HepG2 (cell line): Measurements from ENCODE around the gene SIRT6. TPM values are rescaled to one million over a fixed set of nuclear protein-coding genes. Genes with fewer than 3 reads are reported as not detected.

ENCODE experiments used
- ATAC-seq: fragments of 200-7000 bp; cut with Tn5 transposase; 3 replicates; pipeline ENCODE4 v1.9.1; 2020; ENCODE audit warnings: mild to moderate bottlenecking, moderate library complexity
- BruUV-seq: library from RNA; stranded (reverse); fragments of 400-500 nt; replicated peaks from 2 replicates; lab custom pipeline; 2021; lab: Mats Ljungman, UMichigan
- CTCF ChIA-PET: fragments of 300-600 bp; formaldehyde crosslinking; extraction: SDS; loops from one replicate; lab custom pipeline; 2021; ENCODE audit warnings: low total read pairs, inconsistent platforms, low intra/inter-chr PET ratio; lab: Yijun Ruan, JAX
- POLR2A ChIA-PET: fragments of 350-600 bp; sonication (Branson Sonifier 250); formaldehyde crosslinking; loops from one replicate; lab custom pipeline; 2020; ENCODE audit warnings: antibody characterized with exemption, inconsistent platforms; lab: Yijun Ruan, JAX
- DNase-seq: peaks from one replicate; pipeline ENCODE4 v3.0.0-alpha.2; 2015; ENCODE audit warnings: low spot score
- FAIRE-seq: peaks from 3 replicates; lab custom pipeline; 2011; peaks lifted over from hg19 to GRCh38; lab: Jason Lieb, UNC
- H2AFZ ChIP-seq: one replicate; pipeline ENCODE4 v1.6.1; 2011; ENCODE audit warnings: low read length, inconsistent platforms
- H3K27ac ChIP-seq: fragments of 300-600 bp; 3 replicates; pipeline ENCODE4 v1.8.0; 2011; ENCODE audit warnings: mixed run types, mild to moderate bottlenecking, mixed read lengths, low read length, inconsistent platforms; ENCODE audit not compliant: insufficient read depth; ENCODE audit errors: extremely low read length
- H3K27me3 ChIP-seq, 2 experiments: fragments of 200-600 bp in 1 of 2; 2 replicates in 1 of 2; 3 replicates in 1 of 2; pipeline versions ENCODE4 v1.6.0 to v1.8.0; 2011; ENCODE audit warnings: low read length in 2 of 2, mild to moderate bottlenecking in 2 of 2, moderate library complexity in 2 of 2, inconsistent platforms in 1 of 2; ENCODE audit not compliant: insufficient read depth in 2 of 2, control insufficient read depth in 1 of 2
- H3K36me3 ChIP-seq, 2 experiments: fragments of 200-600 bp in 1 of 2; replicated peaks in 1 of 2; 2 replicates in 1 of 2; 3 replicates in 1 of 2; pipeline versions ENCODE4 v1.5.1 to v1.8.0; 2011; ENCODE audit warnings: low read length in 2 of 2, inconsistent platforms in 1 of 2; ENCODE audit not compliant: insufficient read depth in 2 of 2, control insufficient read depth in 1 of 2
- H3K4me1 ChIP-seq: 2 replicates; pipeline ENCODE4 v1.5.1; 2012; ENCODE audit warnings: low read length, inconsistent platforms; ENCODE audit not compliant: insufficient read depth
- H3K4me2 ChIP-seq: 2 replicates; pipeline ENCODE4 v1.6.0; 2011; ENCODE audit warnings: low read depth, low read length, inconsistent platforms
- H3K4me3 ChIP-seq, 3 experiments: fragments of 200-600 bp in 1 of 3; sonication (generic), shearing (Covaris generic) in 1 of 3; replicated peaks in 1 of 3; 2 replicates each; pipeline ENCODE4 v1.5.1; 2011 to 2016; ENCODE audit warnings: low read length in 3 of 3, inconsistent platforms in 2 of 3, low read depth in 2 of 3, mild to moderate bottlenecking in 2 of 3, control low read depth in 1 of 3, mixed read lengths in 1 of 3; ENCODE audit not compliant: insufficient read depth in 1 of 3
- H3K79me2 ChIP-seq: one replicate; pipeline ENCODE4 v1.6.1; 2011; ENCODE audit warnings: low read length, inconsistent platforms; ENCODE audit not compliant: insufficient read depth
- H3K9ac ChIP-seq: 2 replicates; pipeline ENCODE4 v1.6.0; 2011; ENCODE audit warnings: mild to moderate bottlenecking, low read depth, low read length, inconsistent platforms; ENCODE audit not compliant: insufficient read depth
- H3K9me3 ChIP-seq: 2 replicates; pipeline ENCODE4 v1.5.1; 2012; ENCODE audit warnings: mild to moderate bottlenecking, low read length
- H4K20me1 ChIP-seq: 2 replicates; pipeline ENCODE4 v1.6.0; 2011; ENCODE audit warnings: inconsistent platforms, mild to moderate bottlenecking, low read length, moderate library complexity; ENCODE audit not compliant: insufficient read depth
- CBFB ChIP-seq: sonication (generic); formaldehyde crosslinking; IDR thresholded peaks from 2 replicates; pipeline ENCODE4 v1.4.0; 2020; ENCODE audit warnings: missing genetic modification reagents
- DPF2 ChIP-seq: sonication (generic); formaldehyde crosslinking; IDR thresholded peaks from 2 replicates; pipeline ENCODE4 v1.4.0; 2020; ENCODE audit warnings: mild to moderate bottlenecking, low read depth, missing genetic modification reagents, borderline replicate concordance
- HBP1 ChIP-seq: IDR thresholded peaks from 2 replicates; pipeline ENCODE4 v1.6.1; 2016; ENCODE audit warnings: low read depth, control low read depth
- MIER3 ChIP-seq: IDR thresholded peaks from 2 replicates; pipeline ENCODE4 v1.6.1; 2016; ENCODE audit warnings: missing compliant biosample characterization, borderline replicate concordance
- U2AF1 ChIP-seq: fragments of 200-400 bp; formaldehyde crosslinking; optimal IDR thresholded peaks from 2 replicates; pipeline ENCODE3; 2017; ENCODE audit warnings: mild to moderate bottlenecking, low read depth, low read length
- ZMYM2 ChIP-seq: sonication (generic); formaldehyde crosslinking; IDR thresholded peaks from 2 replicates; pipeline ENCODE4 v1.8.0; 2022; ENCODE audit warnings: mild to moderate bottlenecking, missing genetic modification reagents
- ZNF335 ChIP-seq: sonication (generic); formaldehyde crosslinking; IDR thresholded peaks from 2 replicates; pipeline ENCODE4 v1.4.0; 2020; ENCODE audit warnings: missing genetic modification reagents
- ZNF574 ChIP-seq: sonication (generic); formaldehyde crosslinking; IDR thresholded peaks from 2 replicates; pipeline ENCODE4 v1.4.0; 2020; ENCODE audit warnings: missing genetic modification reagents
- ZNF609 ChIP-seq: sonication (generic); formaldehyde crosslinking; IDR thresholded peaks from 2 replicates; pipeline ENCODE4 v1.4.0; 2020; ENCODE audit warnings: mild to moderate bottlenecking, missing genetic modification reagents, borderline replicate concordance
- ZNF784 ChIP-seq: sonication (generic); formaldehyde crosslinking; IDR thresholded peaks from 2 replicates; pipeline ENCODE4 v1.5.1; 2020; ENCODE audit warnings: missing genetic modification reagents, mild to moderate bottlenecking, borderline replicate concordance
- ZNF883 ChIP-seq: sonication (generic); formaldehyde crosslinking; IDR thresholded peaks from 2 replicates; pipeline ENCODE4 v1.5.1; 2020; ENCODE audit warnings: mild to moderate bottlenecking, missing genetic modification reagents; ENCODE audit errors: not compliant biosample characterization
- WGBS: methylation state at CpG from one replicate; pipeline ENCODE4 v1.1.6; 2017; ENCODE audit warnings: low lambda C conversion rate; 5-methylcytosine and 5-hydroxymethylcytosine counted together
- in situ Hi-C: cut with HindIII; loops from 2 replicates; pipeline ENCODE4 v1.10.0; 2017; ENCODE audit warnings: low pct_unique_long_range_greater_than_20kb; ENCODE audit not compliant: extremely low pct_ligation_motif_present
- intact Hi-C: fragments of 100-400 bp; cut with micrococcal nuclease; formaldehyde crosslinking; loops from one replicate; pipeline ENCODE4 v1.10.0; 2022; ENCODE audit not compliant: unreplicated experiment
- polyA plus RNA-seq, 8 experiments: library from polyadenylated mRNA; depleted of rRNA in 3 of 8; stranded (reverse) in 7 of 8; unstranded in 1 of 8; fragments of >200 nt; fragmentation: Illumina TruSeq in 4 of 8; extraction: Trizol in 4 of 8; gene quantifications; 2 replicates each; pipeline versions ENCODE4 v1.2.1 to v1.2.3, GENCODE V29; 2011 to 2016; ENCODE audit warnings: low read depth in 4 of 8, missing spikeins in 1 of 8, mixed read lengths in 1 of 8; ENCODE audit not compliant: insufficient read depth in 1 of 8
- total RNA-seq, 5 experiments: library from RNA; depleted of rRNA; stranded (reverse); fragments of >200 nt; fragmentation: Illumina TruSeq; extraction: Trizol; gene quantifications; 2 replicates each; pipeline ENCODE4 v1.2.3, GENCODE V29; 2016; ENCODE audit warnings: low read depth in 1 of 5
- TF ChIP-seq, protein P1 (sequence below): sonication (generic); formaldehyde crosslinking; IDR thresholded peaks from 2 replicates; pipeline ENCODE4 v1.8.0; 2022; ENCODE audit warnings: mild to moderate bottlenecking, missing genetic modification reagents

The SIRT6 gene
- total and polyA plus RNA-seq, 2 of the 13 experiments (the other 11 are each of a cell fraction or from before 2014, with no cell fraction given), result 11.0 to 18.4 TPM

GRCh38 chr19:4172861-4173473, 9.4 kb downstream of the SIRT6 start:
- no peak overlapping the region for H3K4me3 ChIP-seq
- no peak overlapping the region for H3K4me2 ChIP-seq
- 64% methylated on average over 20 of the region's 45 CpGs for WGBS
- H2AFZ ChIP-seq, result no peak overlapping the region
- H3K79me2 ChIP-seq, result no peaks in the 10 kb centered on the region
- FAIRE-seq, result no peak
- intact Hi-C loops, result no loop called here
- in situ Hi-C loops, result no loop called here
- no peaks in the 10 kb centered on the region for H3K4me1 ChIP-seq
- no peak for DNase-seq
- peak; percentile 76 for ATAC-seq
- H3K27ac ChIP-seq, result no peak overlapping the region
- no peaks in the 10 kb centered on the region for H3K9me3 ChIP-seq
- peaks cover 0 to 2% of the 10 kb centered on the region in 2 experiments; a peak in 1 of 5 replicates for H3K36me3 ChIP-seq
- H3K9ac ChIP-seq, result no peak overlapping the region
- H4K20me1 ChIP-seq, result peaks cover 4% of the 10 kb centered on the region; the same call in 1 of the 2 replicates
- POLR2A ChIA-PET, result no interaction called here
- BruUV-seq, result no TSS peak
- CTCF ChIA-PET, result no interaction called here
- H3K27me3 ChIP-seq, result no peaks in the 10 kb centered on the region
- TF ChIP-seq U2AF1 (no peak), ZNF574 (CRISPR knock-in tag) (peak; percentile 35; the same call in 1 of the 2 replicates), ZMYM2 (no peak), ZNF335 (CRISPR knock-in tag) (peak; percentile 62; the same call in 1 of the 2 replicates), MIER3 (CRISPR knock-in tag) (peak; percentile 52; the same call in 1 of the 2 replicates), DPF2 (CRISPR knock-in tag) (no peak), ZNF883 (peak; percentile 66), HBP1 (CRISPR knock-in tag) (peak; percentile 79; the same call in 1 of the 2 replicates), ZNF784 (CRISPR knock-in tag) (no peak; the same call in 1 of the 2 replicates), CBFB (CRISPR knock-in tag) (no peak), ZNF609 (CRISPR knock-in tag) (no peak)
- TF ChIP-seq, protein P1, sequence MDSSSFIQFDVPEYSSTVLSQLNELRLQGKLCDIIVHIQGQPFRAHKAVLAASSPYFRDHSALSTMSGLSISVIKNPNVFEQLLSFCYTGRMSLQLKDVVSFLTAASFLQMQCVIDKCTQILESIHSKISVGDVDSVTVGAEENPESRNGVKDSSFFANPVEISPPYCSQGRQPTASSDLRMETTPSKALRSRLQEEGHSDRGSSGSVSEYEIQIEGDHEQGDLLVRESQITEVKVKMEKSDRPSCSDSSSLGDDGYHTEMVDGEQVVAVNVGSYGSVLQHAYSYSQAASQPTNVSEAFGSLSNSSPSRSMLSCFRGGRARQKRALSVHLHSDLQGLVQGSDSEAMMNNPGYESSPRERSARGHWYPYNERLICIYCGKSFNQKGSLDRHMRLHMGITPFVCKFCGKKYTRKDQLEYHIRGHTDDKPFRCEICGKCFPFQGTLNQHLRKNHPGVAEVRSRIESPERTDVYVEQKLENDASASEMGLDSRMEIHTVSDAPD, result no peak
